ENCODE data around the gene ASXL2. TPM values are rescaled to one million over a fixed set of nuclear protein-coding genes. Genes with fewer than 3 reads are reported as not detected.

Gene ASXL2
- total and polyA plus RNA-seq, 7 donors: 2.3 to 19.4 (median 17.5) TPM

GRCh38 chr2:25881764-25882163 is 3.5 kb upstream of the ASXL2 start:
- intact Hi-C loops (cut with DNase I): no loop called here
- ATAC-seq (no peak), DNase-seq (no peak)
- 79 to 91% (median 85%) methylated on average over 4 of the region's 4 CpGs for WGBS, 3 donors
- Histone ChIP-seq H3K36me3 (ENCODE audit: insufficient read depth in 1 of 2, low read depth in 1 of 2) (no peaks in the 10 kb centered on the region), H3K9me3 (no peaks in the 10 kb centered on the region), H3K27me3 (ENCODE audit: insufficient read depth in 3 of 3, low read length in 2 of 3) (no peaks in the 10 kb centered on the region), H3K4me3 (no peak overlapping the region), H3K27ac (no peak overlapping the region), H3K4me1 (peaks cover 9% of the 10 kb centered on the region)
- no peak for TF ChIP-seq CTCF (IDR thresholded peaks at IDR 0.05)

GRCh38 chr2:25879133-25879730 is 945 bp upstream of the ASXL2 start:
- no peak for DNase-seq
- WGBS, 3 donors: 93 to 95% (median 94%) methylated on average over 5 of the region's 5 CpGs
- TF ChIP-seq CTCF (IDR thresholded peaks at IDR 0.05): no peak
- Histone ChIP-seq H3K36me3 (ENCODE audit: insufficient read depth in 1 of 2, low read depth in 1 of 2) (peaks cover 0 to 8% of the 10 kb centered on the region in 2 donors), H3K4me1 (peaks cover 18% of the 10 kb centered on the region), H3K4me3 (peak overlapping the region; percentile 94), H3K9me3 (no peaks in the 10 kb centered on the region), H3K27me3 (ENCODE audit: insufficient read depth in 3 of 3, low read length in 2 of 3) (no peaks in the 10 kb centered on the region), H3K27ac (peak overlapping the region; percentile 94)
- no peak for ATAC-seq
- intact Hi-C loops (cut with DNase I): no loop called here

GRCh38 chr2:25877431-25878360 is 591 bp downstream of the ASXL2 start:
- H3K9me3 ChIP-seq: no peaks in the 10 kb centered on the region
- 0 to 1% (median 0%) methylated on average over 55 to 64 of the region's 64 CpGs for WGBS, 3 donors
- intact Hi-C loops (cut with DNase I): no loop called here
- ATAC-seq (peak; percentile 11 to 69 (median 44)), DNase-seq (peak; percentile 20 to 59)
- no peaks in the 10 kb centered on the region for H3K27me3 ChIP-seq (ENCODE audit: insufficient read depth in 3 of 3, low read length in 2 of 3)
- peaks cover 20% of the 10 kb centered on the region for H3K4me1 ChIP-seq
- TF ChIP-seq CTCF (IDR thresholded peaks at IDR 0.05): no peak
- H3K36me3 ChIP-seq (ENCODE audit: insufficient read depth in 1 of 2, low read depth in 1 of 2): peaks cover 0 to 9% of the 10 kb centered on the region in 2 donors
- peak overlapping the region; percentile 94 for H3K27ac ChIP-seq
- H3K4me3 ChIP-seq: peak overlapping the region; percentile 94

- H3K36me3 ChIP-seq (ENCODE audit: insufficient read depth in 1 of 2, low read depth in 1 of 2): peaks cover 0 to 14% of the 10 kb centered on the region in 2 donors
- ATAC-seq: no peak
- DNase-seq: no peak
- 95 to 100% (median 97%) methylated on average over 5 of the region's 5 CpGs for WGBS, 3 donors
- H3K27ac ChIP-seq: no peak overlapping the region
- peaks cover 33% of the 10 kb centered on the region for H3K4me1 ChIP-seq
- no peak overlapping the region for H3K4me3 ChIP-seq
- intact Hi-C loops (cut with DNase I): no loop called here
- TF ChIP-seq CTCF (IDR thresholded peaks at IDR 0.05): no peak
- no peaks in the 10 kb centered on the region for H3K27me3 ChIP-seq (ENCODE audit: insufficient read depth in 3 of 3, low read length in 2 of 3)
- H3K9me3 ChIP-seq: no peaks in the 10 kb centered on the region
Measured at GRCh38 chr2:25872134-25872533, 6.2 kb downstream of the ASXL2 start.

Data from psoas muscle (tissue), 8 donors.